GM18951 (cell line): Measurements from ENCODE around the gene COL4A3.
"Not testable (repeated sequence)": the region's sequence is repeated elsewhere in the genome, so short reads cannot be mapped to it uniquely, and the experiment has no call there.

Source experiments
- POLR2A ChIP-seq: IDR thresholded peaks from 4 replicates; pipeline ENCODE4 v1.6.1; 2011; ENCODE audit warnings: mild to moderate bottlenecking; ENCODE audit not compliant: insufficient read length, insufficient read depth; ENCODE audit errors: extremely low read depth
- in situ Hi-C: fragments of 300-500 bp; cut with MboI; formaldehyde crosslinking; loops from one replicate; pipeline ENCODE4 v1.12.0; 2022; ENCODE audit warnings: low sequenced_read_pairs, mixed read lengths, inconsistent platforms; ENCODE audit not compliant: unreplicated experiment

The COL4A3 gene

DNA sequence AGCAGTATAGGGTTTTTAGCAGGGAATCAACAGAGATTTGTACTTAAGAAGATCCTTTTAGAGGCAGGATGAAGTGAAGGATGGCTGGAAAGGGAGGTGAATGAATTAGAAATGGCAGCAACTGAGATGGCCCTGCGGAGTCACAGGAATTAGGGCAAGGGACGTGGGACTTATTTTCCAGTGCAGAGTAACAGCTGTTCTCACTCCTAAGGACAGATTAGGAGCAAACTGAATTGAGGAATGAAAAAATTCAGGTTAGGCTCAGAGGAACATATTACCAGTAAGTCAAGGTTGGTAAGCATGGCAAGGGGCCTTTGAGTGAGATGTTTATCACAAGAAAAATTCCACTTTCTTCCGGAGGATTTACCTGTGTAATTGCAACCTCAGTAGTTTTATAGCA lies 34.4 kb downstream of the COL4A3 start:
- in situ Hi-C loops: no loop called here
- TF ChIP-seq POLR2A: no peak

GRCh38 chr2:227201771-227202170 lies 37.3 kb downstream of the COL4A3 start:
- no peak for TF ChIP-seq POLR2A

GRCh38 chr2:227204452-227204851 lies 40.0 kb downstream of the COL4A3 start:
- in situ Hi-C loops: no loop called here
- TF ChIP-seq POLR2A: no peak

More at GRCh38 chr2:227201771-227202170, 37.3 kb downstream of the COL4A3 start:
- in situ Hi-C loops: no loop called here

GRCh38 chr2:227205701-227206100 lies 41.3 kb downstream of the COL4A3 start:
- no peak for TF ChIP-seq POLR2A
- in situ Hi-C loops: no loop called here

- in situ Hi-C loops: no loop called here
- TF ChIP-seq POLR2A: no peak
These were observed 42.0 kb downstream of the COL4A3 start for GRCh38 chr2:227206406-227206805.

- in situ Hi-C loops: no loop called here
- TF ChIP-seq POLR2A: no peak
These were observed 43.1 kb downstream of the COL4A3 start for GRCh38 chr2:227207573-227207972.

GRCh38 chr2:227214622-227215041 lies 50.2 kb downstream of the COL4A3 start:
- in situ Hi-C loops: no loop called here
- no peak for TF ChIP-seq POLR2A

- TF ChIP-seq POLR2A: no peak
- in situ Hi-C loops: no loop called here
These were observed 55.1 kb downstream of the COL4A3 start for GRCh38 chr2:227219312-227220105.

DNA sequence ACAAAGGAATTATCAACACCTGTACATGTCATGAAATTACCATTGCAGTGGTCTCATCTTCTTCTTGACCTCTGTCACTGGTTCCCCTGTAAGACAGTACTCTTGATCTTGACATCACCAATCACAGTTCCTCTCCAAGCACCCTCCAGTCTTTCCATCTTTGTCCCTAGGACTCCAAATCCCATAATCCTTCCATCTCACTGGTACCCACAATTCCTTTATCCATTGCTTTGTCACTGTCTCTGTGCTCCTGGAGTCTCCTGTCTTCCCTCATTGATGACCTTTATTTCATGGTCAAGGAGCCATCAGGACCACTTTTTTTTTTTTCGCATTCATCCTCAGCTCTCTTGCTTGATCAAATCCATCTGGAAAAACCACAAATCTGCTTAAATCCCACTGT lies 56.7 kb downstream of the COL4A3 start:
- TF ChIP-seq POLR2A: no peak
- in situ Hi-C loops: no loop called here

- in situ Hi-C loops: no loop called here
- TF ChIP-seq POLR2A: no peak
These were observed 57.9 kb downstream of the COL4A3 start for GRCh38 chr2:227222292-227222691.

DNA sequence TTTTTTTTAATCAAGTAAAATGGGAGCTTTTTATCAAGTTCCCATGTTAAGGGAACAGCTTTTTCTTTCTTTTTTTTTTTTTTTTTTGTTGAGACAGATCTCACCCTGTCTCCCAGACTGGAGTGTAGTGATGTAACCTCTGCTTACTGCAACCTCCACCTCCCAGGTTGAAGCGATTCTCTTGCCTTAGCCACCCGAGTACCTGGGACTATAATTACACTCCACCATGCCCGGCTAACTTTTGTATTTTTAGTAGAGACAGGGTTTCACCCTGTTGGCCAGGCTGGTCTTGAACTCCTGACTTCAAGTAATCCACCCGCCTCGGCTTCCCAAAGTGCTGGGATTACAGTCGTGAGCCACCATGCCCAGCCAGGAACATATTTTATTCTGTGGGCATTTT lies 61.2 kb downstream of the COL4A3 start:
- in situ Hi-C loops: not testable (repeated sequence)

GRCh38 chr2:227228061-227228667 lies 63.7 kb downstream of the COL4A3 start:
- in situ Hi-C loops: no loop called here
- no peak for TF ChIP-seq POLR2A

DNA sequence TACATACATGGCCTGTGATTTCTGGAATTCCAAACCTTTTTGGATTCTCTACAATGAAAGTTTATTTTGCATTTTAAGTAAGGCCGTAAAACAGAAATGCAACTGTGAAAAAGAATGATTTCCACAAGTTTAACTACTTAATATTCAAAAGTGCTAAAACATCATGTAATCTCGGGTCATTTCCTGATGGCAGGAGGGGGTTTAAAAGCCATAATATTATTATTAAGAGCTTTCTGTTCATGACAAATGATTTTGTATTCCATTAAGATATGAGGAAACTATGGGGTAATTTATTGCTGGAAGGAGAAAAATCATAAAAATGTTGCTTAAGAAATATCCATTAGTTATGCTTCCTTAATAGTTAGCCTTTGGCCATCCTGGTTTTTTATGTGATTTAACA lies 65.7 kb downstream of the COL4A3 start:
- no peak for TF ChIP-seq POLR2A
- in situ Hi-C loops: no loop called here

GRCh38 chr2:227234429-227234828 lies 70.0 kb downstream of the COL4A3 start:
- no peak for TF ChIP-seq POLR2A
- in situ Hi-C loops: no loop called here
